K562 (cell line): ENCODE data around the gene DPH1. TPM values are rescaled to one million over a fixed set of nuclear protein-coding genes. Genes with fewer than 3 reads are reported as not detected.
A peak's percentile ranks its signal among the peaks of the same experiment; 100 is the strongest.

ENCODE experiments used
- CEBPZ ChIP-seq: fragments of 150-350 bp; IDR thresholded peaks from 2 replicates; pipeline ENCODE4 v1.6.1; 2014; ENCODE audit warnings: low read depth, mild to moderate bottlenecking, low read length, borderline replicate concordance
- CREB5 ChIP-seq: fragments of 250-450 bp; sonication (Bioruptor Pico); IDR thresholded peaks from 2 replicates; pipeline ENCODE4 v1.5.0; 2020; ENCODE audit warnings: mild to moderate bottlenecking
- IFI16 ChIP-seq: fragments of 250-450 bp; sonication (Bioruptor Pico); IDR thresholded peaks from 2 replicates; pipeline ENCODE4 v2.1.2; 2022; ENCODE audit warnings: mild to moderate bottlenecking, inconsistent platforms
- KLF13 ChIP-seq: fragments of 450-650 bp; IDR thresholded peaks from 2 replicates; pipeline ENCODE4 v1.6.1; 2016; ENCODE audit warnings: missing genetic modification characterization, low read depth, mild to moderate bottlenecking, missing compliant biosample characterization, moderate library complexity, borderline replicate concordance
- RBM34 ChIP-seq: fragments of 200-400 bp; formaldehyde crosslinking; IDR thresholded peaks from 2 replicates; pipeline ENCODE4 v1.6.1; 2018; ENCODE audit warnings: low read length, borderline replicate concordance; ENCODE audit not compliant: insufficient read depth
- SMC3 ChIP-seq: conservative IDR thresholded peaks from 2 replicates; pipeline ENCODE4 v1.6.1; 2011; ENCODE audit warnings: low read depth, low read length, improper control_type of control experiment; ENCODE audit not compliant: insufficient read depth
- ZNF324 ChIP-seq: fragments of 250-450 bp; sonication (Bioruptor Pico); IDR thresholded peaks from 2 replicates; pipeline ENCODE4 v1.4.0; 2020; ENCODE audit warnings: mild to moderate bottlenecking
- ZNF518B ChIP-seq: fragments of 250-450 bp; sonication (Bioruptor Pico); IDR thresholded peaks from 2 replicates; pipeline ENCODE4 v1.5.0; 2021; ENCODE audit warnings: mild to moderate bottlenecking, moderate library complexity
- polyA plus RNA-seq, 8 experiments: library from polyadenylated mRNA; depleted of rRNA in 4 of 8; stranded (reverse) in 5 of 8; unstranded in 3 of 8; fragments of >200 nt; fragmentation: Nextera tagmentation in 2 of 8; fragmentation: Illumina TruSeq in 1 of 8; extraction: Ambion mirVana in 2 of 8; extraction: Trizol in 1 of 8; gene quantifications; 2 replicates each; pipeline versions ENCODE4 v1.2.1 to v1.2.3, GENCODE V29; 2011 to 2014; ENCODE audit warnings: inconsistent platforms in 1 of 8, missing spikeins in 1 of 8
- total RNA-seq, 7 experiments: library from RNA; depleted of rRNA in 6 of 7; stranded (reverse); fragments of >200 nt in 6 of 7; fragmentation: Illumina TruSeq in 2 of 7; extraction: Trizol in 2 of 7; gene quantifications; 2 replicates each; pipeline versions ENCODE4 v1.2.1 to v1.2.3, GENCODE V29; 2011 to 2021; ENCODE audit warnings: low replicate concordance in 1 of 7

The DPH1 gene
- total and polyA plus RNA-seq, 9 of the 15 experiments (the other 6 are each of a cell fraction or from before 2014, with no cell fraction given): 0.42 to 40.6 (median 20.2) TPM

GRCh38 chr17:2053380-2054261, 23.7 kb downstream of the DPH1 start (continued):
- TF ChIP-seq CEBPZ: no peak
- no peak for TF ChIP-seq KLF13 (tag)
- no peak for TF ChIP-seq CREB5 (CRISPR knock-in tag)
- no peak for TF ChIP-seq ZNF324 (CRISPR knock-in tag)
- TF ChIP-seq IFI16 (CRISPR knock-in tag): no peak
- TF ChIP-seq SMC3: 0 out of 2 replicates have a peak, but pooled peaks have one; percentile 24
- TF ChIP-seq RBM34: no peak
- no peak for TF ChIP-seq ZNF518B (CRISPR knock-in tag)
